Activated T-cell treated with anti-CD3 and anti-CD28 coated beads, Interleukin-2, amount 50 U/mL, for 48 hours (primary cell): ENCODE results near the gene VSIR.
A peak's percentile ranks its signal among the peaks of the same experiment; 100 is the strongest.

Source experiments
- DNase-seq, 2 experiments: peaks; one replicate each; pipeline ENCODE4 v3.0.0-alpha.2; 2020

The VSIR gene

GRCh38 chr10:71711052-71711623 lies 62.2 kb downstream of the VSIR start:
- DNase-seq, result no peak

DNA sequence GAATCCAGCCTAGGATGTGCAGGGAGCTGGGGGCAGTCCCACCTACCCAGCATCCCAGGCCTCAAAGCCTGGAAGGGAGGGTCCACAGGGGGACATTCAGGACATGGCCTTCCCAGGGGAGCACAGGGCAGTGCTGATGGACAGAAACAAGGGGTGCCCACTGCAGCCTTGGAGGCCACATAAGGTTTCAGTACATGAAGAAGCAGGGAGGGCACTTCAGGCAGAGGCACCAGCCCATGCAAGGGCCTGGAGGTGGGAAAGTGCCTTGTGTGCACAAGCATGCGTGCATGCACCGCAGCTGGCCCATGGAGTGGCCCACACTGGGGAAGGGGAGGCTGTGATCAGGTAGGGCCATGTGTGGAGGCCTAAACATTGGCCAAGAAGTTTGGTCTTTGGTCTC lies 62.8 kb downstream of the VSIR start:
- DNase-seq, result no peak

GRCh38 chr10:71708897-71709882 lies 64.1 kb downstream of the VSIR start:
- DNase-seq, result no peak

GRCh38 chr10:71708301-71708703 lies 65.0 kb downstream of the VSIR start:
- peak; percentile 84 to 86 for DNase-seq

DNA sequence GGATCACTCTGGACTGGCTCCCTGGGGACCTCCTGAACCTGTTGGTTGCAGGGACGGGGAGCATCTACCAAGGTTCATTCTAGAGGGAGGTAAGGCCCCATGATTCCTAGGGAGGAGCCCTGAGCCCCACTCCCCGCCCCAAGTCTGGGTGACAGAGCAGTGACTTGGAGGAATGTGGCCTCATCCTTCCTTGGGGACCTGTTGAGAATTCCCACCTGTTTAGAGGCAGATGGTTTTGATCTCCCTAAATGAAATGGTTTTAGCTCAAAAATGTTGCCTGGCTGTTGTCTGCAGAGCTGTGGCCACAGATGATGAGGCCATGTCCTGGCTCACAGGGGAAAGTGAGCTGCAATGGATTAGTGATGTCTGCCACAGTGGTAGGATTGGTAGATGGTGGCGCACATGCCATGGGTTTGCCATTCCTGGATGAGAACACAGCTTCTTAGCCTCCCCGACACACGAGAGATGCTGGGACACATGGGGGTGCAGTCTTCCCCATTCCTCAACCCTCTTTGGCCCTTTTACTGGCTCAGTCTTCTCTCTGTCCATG lies 66.0 kb downstream of the VSIR start:
- DNase-seq, result no peak

DNA sequence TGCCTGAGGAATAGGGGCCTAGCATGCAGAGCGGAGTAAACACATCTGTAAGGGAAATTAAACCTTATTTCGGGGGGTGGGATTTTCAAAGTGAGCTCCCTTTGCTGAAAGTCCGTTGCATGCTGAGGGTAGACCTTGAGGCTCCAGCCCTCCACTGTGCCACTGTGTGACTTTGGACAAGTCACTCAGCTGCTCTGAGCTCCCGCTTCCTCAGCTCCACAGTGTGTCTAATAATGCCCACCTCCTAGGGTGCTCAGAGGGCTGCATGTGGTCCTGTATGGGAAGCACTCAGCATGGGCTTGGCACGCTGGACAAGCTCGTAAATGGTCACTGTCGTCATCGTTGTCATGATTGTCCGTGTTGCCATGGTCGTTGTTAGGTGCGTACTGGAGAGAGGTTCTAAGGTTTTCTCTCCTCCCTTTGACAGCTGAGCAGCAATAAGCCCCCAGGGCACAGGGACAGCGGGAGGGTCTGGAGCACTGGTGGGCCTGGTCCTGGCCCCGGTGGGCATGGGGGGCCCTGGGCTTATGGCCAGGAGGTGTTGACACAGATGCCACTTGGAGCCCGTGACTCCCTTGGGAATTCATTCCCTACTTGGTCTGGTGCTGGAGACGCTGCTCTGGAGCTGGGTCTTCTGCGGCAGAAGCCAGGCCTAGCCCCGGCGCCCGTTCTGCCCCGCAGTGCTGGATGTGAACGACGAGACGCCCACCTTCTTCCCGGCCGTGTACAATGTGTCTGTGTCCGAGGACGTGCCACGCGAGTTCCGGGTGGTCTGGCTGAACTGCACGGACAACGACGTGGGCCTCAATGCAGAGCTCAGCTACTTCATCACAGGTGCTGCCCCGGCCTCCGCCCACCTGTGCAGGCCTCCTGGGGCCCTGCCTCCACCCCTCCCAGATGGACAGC lies 66.9 kb downstream of the VSIR start:
- DNase-seq, result no peak

DNA sequence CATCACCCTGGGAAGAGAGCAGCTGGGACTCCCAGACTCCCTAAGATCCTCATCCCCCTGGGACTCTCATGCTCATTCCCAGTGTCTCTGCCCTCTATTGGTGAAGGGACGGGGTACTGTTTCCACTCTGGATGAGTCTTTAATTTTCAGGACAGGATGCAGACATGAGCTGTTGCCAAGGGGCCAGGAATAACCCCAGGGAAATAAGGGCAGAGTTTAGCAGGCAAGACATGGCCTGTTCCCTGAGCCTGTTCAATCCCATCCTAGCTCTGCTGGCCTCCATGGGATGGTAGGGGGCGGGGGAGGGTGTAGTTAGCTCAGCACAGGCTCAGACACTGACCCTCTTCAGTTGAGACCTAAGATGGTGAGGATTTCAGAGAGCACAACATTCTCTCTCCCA lies 67.7 kb downstream of the VSIR start:
- DNase-seq, result no peak

DNA sequence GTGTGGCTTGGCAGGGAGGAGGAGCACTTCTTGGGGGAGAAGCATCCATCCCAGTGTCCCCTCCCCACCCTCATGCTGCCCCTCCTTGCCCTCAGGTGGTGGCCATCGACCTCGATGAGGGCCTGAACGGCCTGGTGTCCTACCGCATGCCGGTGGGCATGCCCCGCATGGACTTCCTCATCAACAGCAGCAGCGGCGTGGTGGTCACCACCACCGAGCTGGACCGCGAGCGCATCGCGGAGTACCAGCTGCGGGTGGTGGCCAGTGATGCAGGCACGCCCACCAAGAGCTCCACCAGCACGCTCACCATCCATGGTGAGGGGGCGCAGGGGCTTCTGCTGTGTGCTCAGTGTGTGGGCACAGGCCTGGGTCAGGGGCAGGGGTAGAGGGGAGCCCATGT lies 68.5 kb downstream of the VSIR start:
- DNase-seq, result no peak

GRCh38 chr10:71703577-71703976 lies 69.7 kb downstream of the VSIR start:
- no peak for DNase-seq

- no peak for DNase-seq
Measured at GRCh38 chr10:71701496-71702132, 71.7 kb downstream of the VSIR start.

DNA sequence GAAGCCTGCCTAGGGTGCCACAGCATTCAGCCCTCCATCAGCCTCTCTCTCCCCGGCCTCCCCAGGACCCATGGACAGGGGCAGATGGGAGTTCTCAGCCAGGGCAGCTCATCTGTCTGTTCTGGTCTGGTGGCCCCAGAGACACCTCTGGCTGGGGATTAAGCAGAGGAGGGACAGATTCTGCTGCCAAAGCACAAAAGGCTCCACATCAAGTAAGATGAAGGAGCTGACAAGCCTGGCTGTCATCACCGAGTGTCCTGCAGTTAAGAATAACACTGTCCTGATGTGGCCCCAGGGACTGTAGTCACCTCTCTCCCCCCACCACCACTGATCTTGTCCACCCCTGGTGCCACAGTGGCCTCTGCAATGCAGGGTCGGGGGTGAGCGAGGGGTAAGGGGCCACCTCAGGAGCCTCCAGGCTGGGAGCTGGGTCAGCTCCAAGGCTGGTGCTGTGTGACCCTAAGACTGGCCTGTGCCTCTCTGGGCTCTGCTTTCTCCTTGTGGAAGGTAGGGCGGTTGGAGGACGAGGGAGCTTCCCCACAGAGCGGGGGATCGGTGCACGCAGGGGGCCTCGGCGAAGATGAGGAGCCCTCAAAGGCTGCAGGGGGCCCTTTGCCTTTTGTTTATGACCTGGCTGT lies 72.5 kb downstream of the VSIR start:
- no peak for DNase-seq

GRCh38 chr10:71698737-71699136 lies 74.6 kb downstream of the VSIR start:
- DNase-seq, result no peak

GRCh38 chr10:71697938-71698709 lies 75.2 kb downstream of the VSIR start:
- DNase-seq, result peak; percentile 67 to 74
